GM12874 (cell line): ENCODE data around the gene KLHL5.
A peak's percentile ranks its signal among the peaks of the same experiment; 100 is the strongest.

Experiments
- CTCF ChIP-seq: IDR thresholded peaks from 2 replicates; pipeline ENCODE4 v1.5.1; 2011; ENCODE audit warnings: low read depth, mild to moderate bottlenecking, control low read depth, low read length, moderate library complexity; ENCODE audit not compliant: insufficient read depth

Gene KLHL5

GRCh38 chr4:39025552-39026085 is 36.4 kb upstream of the KLHL5 start:
- TF ChIP-seq CTCF: no peak

- no peak for TF ChIP-seq CTCF
Observed at GRCh38 chr4:39026096-39026495, 35.9 kb upstream of the KLHL5 start.

- 0 out of 2 replicates have a peak, but pooled peaks have one; percentile 5 for TF ChIP-seq CTCF
Observed at GRCh38 chr4:39029752-39030694, 32.0 kb upstream of the KLHL5 start.

GRCh38 chr4:39030725-39031124 is 31.3 kb upstream of the KLHL5 start:
- no peak for TF ChIP-seq CTCF

- no peak for TF ChIP-seq CTCF
Observed at GRCh38 chr4:39032218-39033085, 29.6 kb upstream of the KLHL5 start, which contains the start of gene TMEM156. TMEM156 (minus strand) TSS chr4:39032409; CDS start chr4:39032313, 96 bp downstream.

GRCh38 chr4:39036172-39036571 is 25.9 kb upstream of the KLHL5 start:
- TF ChIP-seq CTCF: no peak

GRCh38 chr4:39037491-39037825 is 24.6 kb upstream of the KLHL5 start:
- no peak for TF ChIP-seq CTCF
